Esophagus muscularis mucosa (tissue), 3 donors: ENCODE results near the gene MGLL.

ENCODE experiments used
- CTCF ChIP-seq, 3 experiments: fragments of 200-600 bp in 2 of 3; fragments of 450-650 bp in 1 of 3; sonication (generic) in 2 of 3; IDR thresholded peaks; one replicate each; pipeline ENCODE4 v1.5.1; 2017 to 2019; ENCODE audit warnings: antibody characterized with exemption in 3 of 3, mild to moderate bottlenecking in 2 of 3, moderate library complexity in 1 of 3
- POLR2A ChIP-seq: fragments of 450-650 bp; IDR thresholded peaks from one replicate; pipeline ENCODE4 v1.6.1; 2017; ENCODE audit warnings: antibody characterized with exemption, moderate library complexity, mild to moderate bottlenecking, low read depth

- TF ChIP-seq CTCF (IDR thresholded peaks at IDR 0.05), result no peak
- no peak for TF ChIP-seq POLR2A
Observed at GRCh38 chr3:127787071-127787490, 35.2 kb downstream of the MGLL start.
